ENCODE measurements around the gene PLPPR4. TPM values are rescaled to one million over a fixed set of nuclear protein-coding genes. Genes with fewer than 3 reads are reported as not detected.

Gene PLPPR4
- total and polyA plus RNA-seq, 4 donors, result 0.02 to 0.61 (median 0.19) TPM

DNA sequence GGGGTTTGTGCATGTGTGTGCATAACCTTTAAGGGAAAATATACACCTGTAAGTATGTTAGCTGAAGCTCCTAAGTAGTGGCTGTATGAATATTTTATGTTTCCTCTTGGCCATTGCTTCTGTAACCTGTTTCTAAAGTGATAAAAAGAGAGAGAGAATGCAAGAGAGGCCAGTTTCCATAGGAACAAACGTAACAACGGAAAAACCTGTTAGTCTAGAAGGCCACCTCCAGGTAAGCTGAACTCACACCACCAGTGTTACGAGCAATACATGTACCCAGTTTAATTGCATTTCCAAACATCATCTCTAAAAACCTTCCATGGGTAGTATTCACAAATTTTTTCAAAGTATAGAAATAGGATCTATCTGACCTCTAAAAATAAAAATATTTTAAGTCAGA, 63.1 kb downstream of the PLPPR4 start:
- H3K36me3 ChIP-seq (ENCODE audit: control insufficient read depth in 4 of 4, insufficient read depth in 3 of 4, low read depth in 1 of 4, low read length in 3 of 4), result no peaks in the 10 kb centered on the region
- H3K27me3 ChIP-seq (ENCODE audit: control insufficient read depth in 4 of 4, insufficient read depth in 4 of 4, low read length in 3 of 4), result no peaks in the 10 kb centered on the region

DNA sequence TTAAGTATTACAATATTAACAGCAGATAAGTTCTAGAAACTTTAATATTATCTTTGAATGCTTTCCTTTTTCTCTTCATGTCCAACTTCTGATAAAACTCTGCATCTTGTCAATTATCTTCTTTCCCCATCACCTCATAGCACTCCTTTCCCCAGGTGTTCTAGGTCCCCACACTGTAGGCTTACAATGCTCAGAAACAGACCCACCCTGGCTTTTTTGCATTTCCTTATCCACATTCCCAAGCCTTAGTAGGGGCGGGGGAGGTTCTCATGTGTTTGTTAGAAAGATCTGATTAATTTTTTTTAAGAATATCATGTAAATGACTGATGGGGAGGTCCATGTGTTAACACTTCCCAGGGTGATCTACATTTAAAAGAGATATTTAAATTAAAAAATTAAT, 63.9 kb downstream of the PLPPR4 start:
- no peak for DNase-seq (ENCODE audit: low spot score)
- Histone ChIP-seq H3K36me3 (ENCODE audit: control insufficient read depth in 4 of 4, insufficient read depth in 3 of 4, low read depth in 1 of 4, low read length in 3 of 4) (no peaks in the 10 kb centered on the region), H3K27ac (ENCODE audit: low read depth in 1 of 2, low read length in 2 of 2) (no peak overlapping the region), H3K4me3 (ENCODE audit: low read depth in 1 of 3, low read length in 3 of 3) (no peak overlapping the region), H3K9ac (ENCODE audit: low read depth in 1 of 2, low read length in 2 of 2) (no peak overlapping the region), H3K9me3 (ENCODE audit: control insufficient read depth in 4 of 4, low read length in 3 of 4) (no peaks in the 10 kb centered on the region), H3K27me3 (ENCODE audit: control insufficient read depth in 4 of 4, insufficient read depth in 4 of 4, low read length in 3 of 4) (no peaks in the 10 kb centered on the region), H3K4me1 (ENCODE audit: control insufficient read depth in 4 of 4, insufficient read depth in 4 of 4, low read length in 3 of 4) (no peaks in the 10 kb centered on the region)
- WGBS, result 82% methylated on average over 1 of the region's 1 CpG
- TF ChIP-seq, protein P1, sequence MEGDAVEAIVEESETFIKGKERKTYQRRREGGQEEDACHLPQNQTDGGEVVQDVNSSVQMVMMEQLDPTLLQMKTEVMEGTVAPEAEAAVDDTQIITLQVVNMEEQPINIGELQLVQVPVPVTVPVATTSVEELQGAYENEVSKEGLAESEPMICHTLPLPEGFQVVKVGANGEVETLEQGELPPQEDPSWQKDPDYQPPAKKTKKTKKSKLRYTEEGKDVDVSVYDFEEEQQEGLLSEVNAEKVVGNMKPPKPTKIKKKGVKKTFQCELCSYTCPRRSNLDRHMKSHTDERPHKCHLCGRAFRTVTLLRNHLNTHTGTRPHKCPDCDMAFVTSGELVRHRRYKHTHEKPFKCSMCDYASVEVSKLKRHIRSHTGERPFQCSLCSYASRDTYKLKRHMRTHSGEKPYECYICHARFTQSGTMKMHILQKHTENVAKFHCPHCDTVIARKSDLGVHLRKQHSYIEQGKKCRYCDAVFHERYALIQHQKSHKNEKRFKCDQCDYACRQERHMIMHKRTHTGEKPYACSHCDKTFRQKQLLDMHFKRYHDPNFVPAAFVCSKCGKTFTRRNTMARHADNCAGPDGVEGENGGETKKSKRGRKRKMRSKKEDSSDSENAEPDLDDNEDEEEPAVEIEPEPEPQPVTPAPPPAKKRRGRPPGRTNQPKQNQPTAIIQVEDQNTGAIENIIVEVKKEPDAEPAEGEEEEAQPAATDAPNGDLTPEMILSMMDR (IDR thresholded peaks at IDR 0.05; ENCODE audit: low read depth, low read length, missing input control), result no peak
- TF ChIP-seq RAD21 (IDR thresholded peaks at IDR 0.05), result no peak
- TF ChIP-seq FOXA2 (IDR thresholded peaks at IDR 0.05), result no peak
- no peak for TF ChIP-seq YY1 (IDR thresholded peaks at IDR 0.05)
- TF ChIP-seq, protein P2, sequence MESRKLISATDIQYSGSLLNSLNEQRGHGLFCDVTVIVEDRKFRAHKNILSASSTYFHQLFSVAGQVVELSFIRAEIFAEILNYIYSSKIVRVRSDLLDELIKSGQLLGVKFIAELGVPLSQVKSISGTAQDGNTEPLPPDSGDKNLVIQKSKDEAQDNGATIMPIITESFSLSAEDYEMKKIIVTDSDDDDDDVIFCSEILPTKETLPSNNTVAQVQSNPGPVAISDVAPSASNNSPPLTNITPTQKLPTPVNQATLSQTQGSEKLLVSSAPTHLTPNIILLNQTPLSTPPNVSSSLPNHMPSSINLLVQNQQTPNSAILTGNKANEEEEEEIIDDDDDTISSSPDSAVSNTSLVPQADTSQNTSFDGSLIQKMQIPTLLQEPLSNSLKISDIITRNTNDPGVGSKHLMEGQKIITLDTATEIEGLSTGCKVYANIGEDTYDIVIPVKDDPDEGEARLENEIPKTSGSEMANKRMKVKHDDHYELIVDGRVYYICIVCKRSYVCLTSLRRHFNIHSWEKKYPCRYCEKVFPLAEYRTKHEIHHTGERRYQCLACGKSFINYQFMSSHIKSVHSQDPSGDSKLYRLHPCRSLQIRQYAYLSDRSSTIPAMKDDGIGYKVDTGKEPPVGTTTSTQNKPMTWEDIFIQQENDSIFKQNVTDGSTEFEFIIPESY (IDR thresholded peaks at IDR 0.05), result no peak
- TF ChIP-seq NR2F2 (IDR thresholded peaks at IDR 0.05), result no peak
- TF ChIP-seq HNF4A (conservative IDR thresholded peaks at IDR 0.05), result no peak
- TF ChIP-seq HNF4G (IDR thresholded peaks at IDR 0.05), result no peak
- TF ChIP-seq, protein P3, sequence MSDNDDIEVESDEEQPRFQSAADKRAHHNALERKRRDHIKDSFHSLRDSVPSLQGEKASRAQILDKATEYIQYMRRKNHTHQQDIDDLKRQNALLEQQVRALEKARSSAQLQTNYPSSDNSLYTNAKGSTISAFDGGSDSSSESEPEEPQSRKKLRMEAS (IDR thresholded peaks at IDR 0.05), result no peak
- no peak for TF ChIP-seq SP1 (IDR thresholded peaks at IDR 0.05)
- TF ChIP-seq, protein P4, sequence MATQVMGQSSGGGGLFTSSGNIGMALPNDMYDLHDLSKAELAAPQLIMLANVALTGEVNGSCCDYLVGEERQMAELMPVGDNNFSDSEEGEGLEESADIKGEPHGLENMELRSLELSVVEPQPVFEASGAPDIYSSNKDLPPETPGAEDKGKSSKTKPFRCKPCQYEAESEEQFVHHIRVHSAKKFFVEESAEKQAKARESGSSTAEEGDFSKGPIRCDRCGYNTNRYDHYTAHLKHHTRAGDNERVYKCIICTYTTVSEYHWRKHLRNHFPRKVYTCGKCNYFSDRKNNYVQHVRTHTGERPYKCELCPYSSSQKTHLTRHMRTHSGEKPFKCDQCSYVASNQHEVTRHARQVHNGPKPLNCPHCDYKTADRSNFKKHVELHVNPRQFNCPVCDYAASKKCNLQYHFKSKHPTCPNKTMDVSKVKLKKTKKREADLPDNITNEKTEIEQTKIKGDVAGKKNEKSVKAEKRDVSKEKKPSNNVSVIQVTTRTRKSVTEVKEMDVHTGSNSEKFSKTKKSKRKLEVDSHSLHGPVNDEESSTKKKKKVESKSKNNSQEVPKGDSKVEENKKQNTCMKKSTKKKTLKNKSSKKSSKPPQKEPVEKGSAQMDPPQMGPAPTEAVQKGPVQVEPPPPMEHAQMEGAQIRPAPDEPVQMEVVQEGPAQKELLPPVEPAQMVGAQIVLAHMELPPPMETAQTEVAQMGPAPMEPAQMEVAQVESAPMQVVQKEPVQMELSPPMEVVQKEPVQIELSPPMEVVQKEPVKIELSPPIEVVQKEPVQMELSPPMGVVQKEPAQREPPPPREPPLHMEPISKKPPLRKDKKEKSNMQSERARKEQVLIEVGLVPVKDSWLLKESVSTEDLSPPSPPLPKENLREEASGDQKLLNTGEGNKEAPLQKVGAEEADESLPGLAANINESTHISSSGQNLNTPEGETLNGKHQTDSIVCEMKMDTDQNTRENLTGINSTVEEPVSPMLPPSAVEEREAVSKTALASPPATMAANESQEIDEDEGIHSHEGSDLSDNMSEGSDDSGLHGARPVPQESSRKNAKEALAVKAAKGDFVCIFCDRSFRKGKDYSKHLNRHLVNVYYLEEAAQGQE (IDR thresholded peaks at IDR 0.05), result no peak
- TF ChIP-seq JUND (IDR thresholded peaks at IDR 0.05), result no peak
- TF ChIP-seq GABPA (IDR thresholded peaks at IDR 0.05 in 1 of 2, conservative IDR thresholded peaks at IDR 0.05 in 1 of 2), result no peak
- TF ChIP-seq, protein P5, sequence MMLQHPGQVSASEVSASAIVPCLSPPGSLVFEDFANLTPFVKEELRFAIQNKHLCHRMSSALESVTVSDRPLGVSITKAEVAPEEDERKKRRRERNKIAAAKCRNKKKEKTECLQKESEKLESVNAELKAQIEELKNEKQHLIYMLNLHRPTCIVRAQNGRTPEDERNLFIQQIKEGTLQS (IDR thresholded peaks at IDR 0.05), result no peak
- TF ChIP-seq EGR1 (IDR thresholded peaks at IDR 0.05; ENCODE audit: low read depth in 2 of 2), result no peak
- TF ChIP-seq TAF1 (conservative IDR thresholded peaks at IDR 0.05), result no peak
- TF ChIP-seq RXRA (IDR thresholded peaks at IDR 0.05), result no peak
- no peak for TF ChIP-seq FOXA1 (IDR thresholded peaks at IDR 0.05)

More for the DNA sequence above, 63.1 kb downstream of the PLPPR4 start:
- H3K4me1 ChIP-seq (ENCODE audit: control insufficient read depth in 4 of 4, insufficient read depth in 4 of 4, low read length in 3 of 4), result no peaks in the 10 kb centered on the region
- 77% methylated on average over 3 of the region's 3 CpGs for WGBS
- no peak for DNase-seq (ENCODE audit: low spot score)
- no peak overlapping the region for H3K27ac ChIP-seq (ENCODE audit: low read depth in 1 of 2, low read length in 2 of 2)
- H3K4me3 ChIP-seq (ENCODE audit: low read depth in 1 of 3, low read length in 3 of 3), result no peak overlapping the region
- H3K9ac ChIP-seq (ENCODE audit: low read depth in 1 of 2, low read length in 2 of 2), result no peak overlapping the region
- no peaks in the 10 kb centered on the region for H3K9me3 ChIP-seq (ENCODE audit: control insufficient read depth in 4 of 4, low read length in 3 of 4)
- TF ChIP-seq HNF4A (conservative IDR thresholded peaks at IDR 0.05), result no peak
- TF ChIP-seq, protein P3 (IDR thresholded peaks at IDR 0.05), result no peak

Measured in liver (tissue), 9 donors.